AG10803 (cell line): Measurements from ENCODE around the gene AGAP1.

Source experiments
- DNase-seq: peaks from one replicate; pipeline ENCODE4 v3.0.0; 2010; ENCODE audit warnings: low read depth
- H3K4me3 ChIP-seq: 2 replicates; pipeline ENCODE4 v1.5.1; 2011; ENCODE audit warnings: mild to moderate bottlenecking, low read length, control low read depth
- CTCF ChIP-seq: conservative IDR thresholded peaks from 2 replicates; pipeline ENCODE4 v1.5.1; 2011; ENCODE audit warnings: mild to moderate bottlenecking, low read length, control low read depth, inconsistent platforms

Gene AGAP1

GRCh38 chr2:235583925-235584637 is 90.2 kb downstream of the AGAP1 start:
- no peak for TF ChIP-seq CTCF
- no peak overlapping the region for H3K4me3 ChIP-seq

GRCh38 chr2:235584638-235585007 is 90.8 kb downstream of the AGAP1 start:
- no peak for DNase-seq
- no peak overlapping the region for H3K4me3 ChIP-seq
- no peak for TF ChIP-seq CTCF

More at GRCh38 chr2:235583925-235584637, 90.2 kb downstream of the AGAP1 start:
- no peak for DNase-seq

- TF ChIP-seq CTCF, result no peak
- no peak overlapping the region for H3K4me3 ChIP-seq
- DNase-seq, result no peak
Observed at GRCh38 chr2:235587202-235587601, 93.4 kb downstream of the AGAP1 start.

- no peak for DNase-seq
- no peak overlapping the region for H3K4me3 ChIP-seq
- no peak for TF ChIP-seq CTCF
Observed at GRCh38 chr2:235588750-235589149, 94.9 kb downstream of the AGAP1 start.

GRCh38 chr2:235591231-235591730 is 97.4 kb downstream of the AGAP1 start:
- DNase-seq, result no peak
- TF ChIP-seq CTCF, result no peak
- H3K4me3 ChIP-seq, result no peak overlapping the region

GRCh38 chr2:235591921-235592320 is 98.1 kb downstream of the AGAP1 start:
- no peak for DNase-seq
- no peak for TF ChIP-seq CTCF
- H3K4me3 ChIP-seq, result no peak overlapping the region

- DNase-seq, result no peak
- no peak overlapping the region for H3K4me3 ChIP-seq
- no peak for TF ChIP-seq CTCF
Observed at GRCh38 chr2:235592430-235592829, 98.6 kb downstream of the AGAP1 start.
